ENCODE measurements around the gene TOP2A. TPM values are rescaled to one million over a fixed set of nuclear protein-coding genes. Genes with fewer than 3 reads are reported as not detected.

TOP2A gene
- total RNA-seq, 1 experiment from 2014 or later, result 237 TPM

DNA sequence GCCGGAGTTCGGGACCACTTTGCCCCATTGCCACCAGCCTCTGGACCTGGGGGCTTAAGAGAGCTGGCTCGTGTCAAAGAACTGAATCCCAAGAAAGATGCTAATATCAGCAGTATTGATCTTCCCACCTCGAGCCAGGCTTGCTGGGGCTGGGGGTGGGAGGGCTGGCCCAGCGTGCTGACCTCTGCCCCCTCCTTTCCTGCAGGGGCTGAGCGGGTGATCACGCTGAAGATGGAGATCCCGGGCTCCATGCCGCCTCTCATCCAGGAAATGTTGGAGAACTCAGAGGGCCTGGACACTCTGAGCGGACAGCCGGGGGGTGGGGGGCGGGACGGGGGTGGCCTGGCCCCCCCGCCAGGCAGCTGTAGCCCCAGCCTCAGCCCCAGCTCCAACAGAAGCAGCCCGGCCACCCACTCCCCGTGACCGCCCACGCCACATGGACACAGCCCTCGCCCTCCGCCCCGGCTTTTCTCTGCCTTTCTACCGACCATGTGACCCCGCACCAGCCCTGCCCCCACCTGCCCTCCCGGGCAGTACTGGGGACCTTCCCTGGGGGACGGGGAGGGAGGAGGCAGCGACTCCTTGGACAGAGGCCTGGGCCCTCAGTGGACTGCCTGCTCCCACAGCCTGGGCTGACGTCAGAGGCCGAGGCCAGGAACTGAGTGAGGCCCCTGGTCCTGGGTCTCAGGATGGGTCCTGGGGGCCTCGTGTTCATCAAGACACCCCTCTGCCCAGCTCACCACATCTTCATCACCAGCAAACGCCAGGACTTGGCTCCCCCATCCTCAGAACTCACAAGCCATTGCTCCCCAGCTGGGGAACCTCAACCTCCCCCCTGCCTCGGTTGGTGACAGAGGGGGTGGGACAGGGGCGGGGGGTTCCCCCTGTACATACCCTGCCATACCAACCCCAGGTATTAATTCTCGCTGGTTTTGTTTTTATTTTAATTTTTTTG is 61.6 kb downstream of the TOP2A start:
- H3K9me3 Mint-ChIP-seq (ENCODE audit: unreplicated experiment), result no peaks in the 10 kb centered on the region
- H3K4me1 Mint-ChIP-seq (ENCODE audit: low read depth, unreplicated experiment), result peaks cover 8% of the 10 kb centered on the region
- ChIA-PET CTCF (interaction anchor here (0.6 to 2.4 kb wide), 10 partner anchors 11 to 1795 kb away, joined by 3 to 39 read pairs (median 8); no protein-coding TSS in a partner anchor), POLR2A (no interaction called here)
- TF ChIP-seq, protein P1, sequence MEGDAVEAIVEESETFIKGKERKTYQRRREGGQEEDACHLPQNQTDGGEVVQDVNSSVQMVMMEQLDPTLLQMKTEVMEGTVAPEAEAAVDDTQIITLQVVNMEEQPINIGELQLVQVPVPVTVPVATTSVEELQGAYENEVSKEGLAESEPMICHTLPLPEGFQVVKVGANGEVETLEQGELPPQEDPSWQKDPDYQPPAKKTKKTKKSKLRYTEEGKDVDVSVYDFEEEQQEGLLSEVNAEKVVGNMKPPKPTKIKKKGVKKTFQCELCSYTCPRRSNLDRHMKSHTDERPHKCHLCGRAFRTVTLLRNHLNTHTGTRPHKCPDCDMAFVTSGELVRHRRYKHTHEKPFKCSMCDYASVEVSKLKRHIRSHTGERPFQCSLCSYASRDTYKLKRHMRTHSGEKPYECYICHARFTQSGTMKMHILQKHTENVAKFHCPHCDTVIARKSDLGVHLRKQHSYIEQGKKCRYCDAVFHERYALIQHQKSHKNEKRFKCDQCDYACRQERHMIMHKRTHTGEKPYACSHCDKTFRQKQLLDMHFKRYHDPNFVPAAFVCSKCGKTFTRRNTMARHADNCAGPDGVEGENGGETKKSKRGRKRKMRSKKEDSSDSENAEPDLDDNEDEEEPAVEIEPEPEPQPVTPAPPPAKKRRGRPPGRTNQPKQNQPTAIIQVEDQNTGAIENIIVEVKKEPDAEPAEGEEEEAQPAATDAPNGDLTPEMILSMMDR (IDR thresholded peaks at IDR 0.05; ENCODE audit: insufficient read depth in 1 of 2, low read depth in 1 of 2, low read length in 1 of 2, severe bottlenecking in 1 of 2, unreplicated experiment in 1 of 2), result no peak
- H3K36me3 Mint-ChIP-seq (ENCODE audit: insufficient read depth, unreplicated experiment), result peaks cover 31% of the 10 kb centered on the region
- Histone ChIP-seq H3K4me1 (no peaks in the 10 kb centered on the region), H3K4me3 (ENCODE audit: low read depth, low read length) (no peak overlapping the region), H3K9me3 (no peaks in the 10 kb centered on the region), H3K27me3 (replicated peaks; ENCODE audit: control insufficient read depth, insufficient read depth, low read length) (no peaks in the 10 kb centered on the region), H3K36me3 (ENCODE audit: control insufficient read depth, insufficient read depth, low read length) (peaks cover 7% of the 10 kb centered on the region; the same call in 1 of the 2 replicates)
- no peak overlapping the region for H3K4me3 Mint-ChIP-seq (ENCODE audit: unreplicated experiment)
- intact Hi-C loops (cut with micrococcal nuclease; ENCODE audit: unreplicated experiment), result loop anchor here (1.0 to 10.0 kb wide), 2 partner anchors 53 to 151 kb away; no protein-coding TSS in a partner anchor
- no peaks in the 10 kb centered on the region for H3K27me3 Mint-ChIP-seq (ENCODE audit: insufficient read depth, unreplicated experiment)
- no peak overlapping the region for H3K27ac Mint-ChIP-seq (ENCODE audit: unreplicated experiment)
- no peak for DNase-seq
- BruUV-seq (replicated peaks), result no TSS peak

DNA sequence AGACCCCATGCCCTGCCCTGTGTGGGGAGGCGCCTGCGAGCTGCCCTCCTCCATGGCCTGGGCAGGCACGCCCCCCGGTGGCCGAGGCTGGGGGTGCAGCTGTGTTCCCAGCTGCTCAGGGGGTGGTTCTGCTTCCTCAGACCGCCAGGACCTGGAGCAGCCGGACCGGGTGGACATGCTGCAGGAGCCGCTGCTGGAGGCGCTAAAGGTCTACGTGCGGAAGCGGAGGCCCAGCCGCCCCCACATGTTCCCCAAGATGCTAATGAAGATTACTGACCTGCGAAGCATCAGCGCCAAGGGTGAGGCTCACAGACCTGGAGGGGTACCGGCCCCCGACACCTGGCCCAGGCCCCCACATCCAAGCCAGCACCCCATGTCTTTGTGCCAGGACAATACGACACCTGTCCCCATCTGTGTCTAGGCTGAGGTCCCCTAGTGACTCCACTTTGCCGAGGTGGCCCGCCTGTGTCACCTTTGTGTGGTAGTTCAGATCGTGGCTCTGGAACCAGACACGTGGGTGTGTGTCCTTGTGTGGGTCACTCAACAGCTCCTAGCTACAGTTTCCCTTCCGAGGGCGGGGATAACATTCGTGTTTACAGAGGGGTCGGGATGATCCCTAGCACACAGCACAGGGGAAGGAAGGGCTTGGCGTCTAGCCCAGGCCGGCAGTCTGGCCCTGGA is 62.4 kb downstream of the TOP2A start:
- H3K27ac Mint-ChIP-seq (ENCODE audit: unreplicated experiment), result no peak overlapping the region
- peak; percentile 72 to 90 for DNase-seq
- POLR2A ChIA-PET, result no interaction called here

More for the DNA sequence above, 62.4 kb downstream of the TOP2A start:
- Mint-ChIP-seq H3K4me1 (ENCODE audit: low read depth, unreplicated experiment) (peaks cover 8% of the 10 kb centered on the region), H3K36me3 (ENCODE audit: insufficient read depth, unreplicated experiment) (peaks cover 33% of the 10 kb centered on the region), H3K27me3 (ENCODE audit: insufficient read depth, unreplicated experiment) (no peaks in the 10 kb centered on the region), H3K4me3 (ENCODE audit: unreplicated experiment) (no peak overlapping the region), H3K9me3 (ENCODE audit: unreplicated experiment) (no peaks in the 10 kb centered on the region)
- intact Hi-C loops (cut with micrococcal nuclease; ENCODE audit: unreplicated experiment), result loop anchor here (1.0 to 10.0 kb wide), 2 partner anchors 52 to 150 kb away; no protein-coding TSS in a partner anchor
- H3K36me3 ChIP-seq (ENCODE audit: control insufficient read depth, insufficient read depth, low read length), result peaks cover 9% of the 10 kb centered on the region; the same call in 1 of the 2 replicates
- no TSS peak for BruUV-seq (replicated peaks)
- no peaks in the 10 kb centered on the region for H3K4me1 ChIP-seq
- H3K27me3 ChIP-seq (replicated peaks; ENCODE audit: control insufficient read depth, insufficient read depth, low read length), result no peaks in the 10 kb centered on the region
- H3K9me3 ChIP-seq, result no peaks in the 10 kb centered on the region
- CTCF ChIA-PET, result interaction anchor here (0.6 to 2.4 kb wide), 15 partner anchors 10 to 1243 kb away, joined by 3 to 39 read pairs (median 5); partner anchors contain the start of genes CDC6 and WIPF2
- TF ChIP-seq, protein P1 (IDR thresholded peaks at IDR 0.05; ENCODE audit: insufficient read depth in 1 of 2, low read depth in 1 of 2, low read length in 1 of 2, severe bottlenecking in 1 of 2, unreplicated experiment in 1 of 2), result peak; percentile 93 to 96
- H3K4me3 ChIP-seq (ENCODE audit: low read depth, low read length), result no peak overlapping the region
